Measurements from ENCODE around the gene YIPF5.

YIPF5 gene

DNA sequence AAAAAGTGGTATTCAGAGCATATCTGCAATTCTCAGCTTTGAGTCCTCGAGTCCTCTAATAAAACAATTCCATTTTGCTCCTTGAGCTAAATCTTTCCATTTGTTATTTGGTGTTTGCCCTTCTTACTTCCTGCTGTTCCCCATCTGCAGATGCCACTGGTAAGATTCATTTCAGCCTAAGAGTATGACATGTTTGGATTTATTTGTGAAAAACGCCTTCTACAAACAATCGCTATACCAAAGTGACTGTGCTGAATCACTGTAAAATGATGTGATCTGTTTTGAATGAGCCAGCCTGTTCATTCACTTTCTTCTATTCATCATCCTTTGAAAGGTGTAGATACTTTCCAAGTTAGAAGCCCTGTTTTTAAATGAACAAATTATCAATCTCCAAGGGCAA is 27.9 kb upstream of the YIPF5 start:
- in situ Hi-C loops (cut with HindIII; ENCODE audit: low pct_ligation_motif_present, low sequenced_read_pairs), result no loop called here
- DNase-seq, result no peak
- Histone ChIP-seq H3K4me3 (ENCODE audit: low read depth, low read length) (no peak overlapping the region), H3K27ac (peak overlapping the region; percentile 24), H3K36me3 (replicated peaks) (no peaks in the 10 kb centered on the region), H3K27me3 (replicated peaks) (no peaks in the 10 kb centered on the region)
- TF ChIP-seq, protein P1, sequence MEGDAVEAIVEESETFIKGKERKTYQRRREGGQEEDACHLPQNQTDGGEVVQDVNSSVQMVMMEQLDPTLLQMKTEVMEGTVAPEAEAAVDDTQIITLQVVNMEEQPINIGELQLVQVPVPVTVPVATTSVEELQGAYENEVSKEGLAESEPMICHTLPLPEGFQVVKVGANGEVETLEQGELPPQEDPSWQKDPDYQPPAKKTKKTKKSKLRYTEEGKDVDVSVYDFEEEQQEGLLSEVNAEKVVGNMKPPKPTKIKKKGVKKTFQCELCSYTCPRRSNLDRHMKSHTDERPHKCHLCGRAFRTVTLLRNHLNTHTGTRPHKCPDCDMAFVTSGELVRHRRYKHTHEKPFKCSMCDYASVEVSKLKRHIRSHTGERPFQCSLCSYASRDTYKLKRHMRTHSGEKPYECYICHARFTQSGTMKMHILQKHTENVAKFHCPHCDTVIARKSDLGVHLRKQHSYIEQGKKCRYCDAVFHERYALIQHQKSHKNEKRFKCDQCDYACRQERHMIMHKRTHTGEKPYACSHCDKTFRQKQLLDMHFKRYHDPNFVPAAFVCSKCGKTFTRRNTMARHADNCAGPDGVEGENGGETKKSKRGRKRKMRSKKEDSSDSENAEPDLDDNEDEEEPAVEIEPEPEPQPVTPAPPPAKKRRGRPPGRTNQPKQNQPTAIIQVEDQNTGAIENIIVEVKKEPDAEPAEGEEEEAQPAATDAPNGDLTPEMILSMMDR (IDR thresholded peaks at IDR 0.05; ENCODE audit: low read depth, low read length, missing control alignments), result no peak

GRCh38 chr5:144196612-144197011 is 26.2 kb upstream of the YIPF5 start:
- Histone ChIP-seq H3K27me3 (replicated peaks) (no peaks in the 10 kb centered on the region), H3K36me3 (replicated peaks) (no peaks in the 10 kb centered on the region), H3K4me3 (ENCODE audit: low read depth, low read length) (no peak overlapping the region), H3K27ac (no peak overlapping the region)
- DNase-seq, result no peak
- in situ Hi-C loops (cut with HindIII; ENCODE audit: low pct_ligation_motif_present, low sequenced_read_pairs), result no loop called here
- TF ChIP-seq, protein P1 (IDR thresholded peaks at IDR 0.05; ENCODE audit: low read depth, low read length, missing control alignments), result peak; percentile 9

GRCh38 chr5:144195448-144195847 is 25.0 kb upstream of the YIPF5 start:
- Histone ChIP-seq H3K27me3 (replicated peaks) (no peaks in the 10 kb centered on the region), H3K27ac (no peak overlapping the region), H3K36me3 (replicated peaks) (no peaks in the 10 kb centered on the region), H3K4me3 (ENCODE audit: low read depth, low read length) (no peak overlapping the region)
- TF ChIP-seq, protein P1 (IDR thresholded peaks at IDR 0.05; ENCODE audit: low read depth, low read length, missing control alignments), result no peak
- DNase-seq, result no peak
- in situ Hi-C loops (cut with HindIII; ENCODE audit: low pct_ligation_motif_present, low sequenced_read_pairs), result no loop called here

DNA sequence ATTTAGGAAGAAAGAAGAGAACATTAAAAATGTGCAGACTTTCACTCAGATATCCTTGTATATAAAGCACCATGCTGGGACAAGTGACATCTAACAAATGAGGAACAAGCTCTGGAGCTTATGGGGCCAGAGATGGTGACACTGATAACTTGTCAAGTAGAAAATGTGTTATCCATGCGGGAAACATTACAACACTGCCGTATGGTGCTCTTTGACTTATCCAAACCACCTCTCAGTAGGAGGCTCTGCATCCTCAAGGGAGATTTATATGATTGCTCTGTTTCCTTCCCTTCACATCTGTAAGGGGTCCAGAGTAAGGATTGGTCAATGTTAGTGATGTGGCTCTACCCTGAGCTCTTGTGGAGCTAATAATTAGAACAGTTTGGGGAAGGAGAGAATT is 23.7 kb upstream of the YIPF5 start:
- Histone ChIP-seq H3K27me3 (replicated peaks) (no peaks in the 10 kb centered on the region), H3K36me3 (replicated peaks) (no peaks in the 10 kb centered on the region), H3K27ac (no peak overlapping the region), H3K4me3 (ENCODE audit: low read depth, low read length) (no peak overlapping the region)
- no peak for DNase-seq
- TF ChIP-seq, protein P1 (IDR thresholded peaks at IDR 0.05; ENCODE audit: low read depth, low read length, missing control alignments), result no peak
- in situ Hi-C loops (cut with HindIII; ENCODE audit: low pct_ligation_motif_present, low sequenced_read_pairs), result no loop called here

GRCh38 chr5:144192661-144193060 is 22.2 kb upstream of the YIPF5 start:
- Histone ChIP-seq H3K4me3 (ENCODE audit: low read depth, low read length) (no peak overlapping the region), H3K27me3 (replicated peaks) (no peaks in the 10 kb centered on the region), H3K36me3 (replicated peaks) (no peaks in the 10 kb centered on the region), H3K27ac (no peak overlapping the region)
- in situ Hi-C loops (cut with HindIII; ENCODE audit: low pct_ligation_motif_present, low sequenced_read_pairs), result no loop called here
- TF ChIP-seq, protein P1 (IDR thresholded peaks at IDR 0.05; ENCODE audit: low read depth, low read length, missing control alignments), result no peak
- DNase-seq, result no peak

- H3K27me3 ChIP-seq (replicated peaks), result no peaks in the 10 kb centered on the region
- H3K4me3 ChIP-seq (ENCODE audit: low read depth, low read length), result no peak overlapping the region
- peak overlapping the region; percentile 94 for H3K27ac ChIP-seq
- TF ChIP-seq, protein P1 (IDR thresholded peaks at IDR 0.05; ENCODE audit: low read depth, low read length, missing control alignments), result peak; percentile 58
- H3K36me3 ChIP-seq (replicated peaks), result no peaks in the 10 kb centered on the region
- DNase-seq, result peak; percentile 79
- in situ Hi-C loops (cut with HindIII; ENCODE audit: low pct_ligation_motif_present, low sequenced_read_pairs), result no loop called here
Measured at GRCh38 chr5:144191998-144192397, 21.5 kb upstream of the YIPF5 start.

All from brain microvascular endothelial cell (primary cell).